Fibroblast of lung (primary cell): Measurements from ENCODE around the gene CLK4. TPM values are rescaled to one million over a fixed set of nuclear protein-coding genes. Genes with fewer than 3 reads are reported as not detected.

Experiments
- DNase-seq, 2 donors: peaks; one replicate each; pipeline versions ENCODE4 v3.0.0 to v3.0.0-alpha.2; 2010; ENCODE audit warnings: low read depth in 2 of 2
- H2AFZ ChIP-seq: 2 replicates; pipeline ENCODE4 v1.5.1; 2012; ENCODE audit warnings: low read length, control low read depth, inconsistent platforms
- H3K27ac ChIP-seq: 2 replicates; pipeline ENCODE4 v1.5.1; 2011; ENCODE audit warnings: low read length, control low read depth; ENCODE audit not compliant: insufficient read depth
- H3K27me3 ChIP-seq: 2 replicates; pipeline ENCODE4 v1.5.1; 2011; ENCODE audit warnings: mild to moderate bottlenecking, low read length; ENCODE audit not compliant: control insufficient read depth, insufficient read depth
- H3K36me3 ChIP-seq: 2 replicates; pipeline ENCODE4 v1.5.1; 2011; ENCODE audit warnings: low read length; ENCODE audit not compliant: control insufficient read depth, insufficient read depth
- H3K4me1 ChIP-seq: 2 replicates; pipeline ENCODE4 v1.5.1; 2011; ENCODE audit warnings: low read length; ENCODE audit not compliant: control insufficient read depth, insufficient read depth; ENCODE audit errors: extremely low read depth
- H3K4me2 ChIP-seq: 2 replicates; pipeline ENCODE4 v1.5.1; 2011; ENCODE audit warnings: low read length, control low read depth; ENCODE audit not compliant: insufficient read depth; ENCODE audit errors: extremely low read depth
- H3K4me3 ChIP-seq, 4 experiments: fragments of 200-600 bp in 1 of 4; sonication (generic) in 1 of 4; replicated peaks in 1 of 4; 2 replicates each; pipeline ENCODE4 v1.5.1; 2011 to 2016; ENCODE audit warnings: low read length in 4 of 4, low read depth in 3 of 4, mild to moderate bottlenecking in 3 of 4, control low read depth in 2 of 4, inconsistent platforms in 1 of 4, mixed read lengths in 1 of 4; ENCODE audit not compliant: insufficient read depth in 1 of 4; ENCODE audit errors: control extremely low read depth in 1 of 4
- H3K79me2 ChIP-seq: 2 replicates; pipeline ENCODE4 v1.5.1; 2012; ENCODE audit warnings: mild to moderate bottlenecking, low read length, inconsistent platforms; ENCODE audit not compliant: control insufficient read depth, insufficient read depth
- H3K9ac ChIP-seq: 2 replicates; pipeline ENCODE4 v1.5.1; 2011; ENCODE audit warnings: mild to moderate bottlenecking, low read length, control low read depth; ENCODE audit not compliant: insufficient read depth
- H3K9me3 ChIP-seq: 2 replicates; pipeline ENCODE4 v1.5.1; 2012; ENCODE audit warnings: low read depth, low read length; ENCODE audit not compliant: control insufficient read depth, insufficient read depth
- H4K20me1 ChIP-seq: 2 replicates; pipeline ENCODE4 v1.5.1; 2011; ENCODE audit warnings: low read length; ENCODE audit not compliant: control insufficient read depth, insufficient read depth; ENCODE audit errors: extremely low read depth
- CTCF ChIP-seq, 2 donors: IDR thresholded peaks in 1 of 2; conservative IDR thresholded peaks in 1 of 2; 1 replicate in 1 of 2; 2 replicates in 1 of 2; pipeline ENCODE4 v1.5.1; 2011 to 2012; ENCODE audit warnings: low read length in 2 of 2, control low read depth in 1 of 2, inconsistent platforms in 1 of 2, low read depth in 1 of 2, mild to moderate bottlenecking in 1 of 2
- EZH2 ChIP-seq: IDR thresholded peaks from 2 replicates; pipeline ENCODE4 v1.5.1; 2012; ENCODE audit warnings: low read length, control low read depth, mild to moderate bottlenecking; ENCODE audit errors: missing control alignments
- polyA plus RNA-seq, 2 donors: library from polyadenylated mRNA; depleted of rRNA in 1 of 2; stranded (reverse) in 1 of 2; unstranded in 1 of 2; fragments of >200 nt; gene quantifications; 2 replicates each; pipeline ENCODE4 v1.2.1, GENCODE V29; 2011 to 2012; ENCODE audit warnings: missing spikeins in 1 of 2
- total RNA-seq: library from RNA; depleted of rRNA; stranded (reverse); fragments of >200 nt; gene quantifications from 2 replicates; pipeline ENCODE4 v1.2.1, GENCODE V29; 2014

The CLK4 gene
- total and polyA plus RNA-seq, 2 donors (not counting 1 experiment from before 2014, with no cell fraction given) = 20.7 to 27.9 TPM

- Histone ChIP-seq H3K27ac (no peak overlapping the region), H3K36me3 (no peaks in the 10 kb centered on the region), H3K4me2 (no peak overlapping the region), H3K4me1 (no peaks in the 10 kb centered on the region), H3K27me3 (no peaks in the 10 kb centered on the region), H2AFZ (no peak overlapping the region), H3K79me2 (no peaks in the 10 kb centered on the region), H3K9me3 (no peaks in the 10 kb centered on the region), H3K4me3 (no peak overlapping the region), H3K9ac (no peak overlapping the region), H4K20me1 (no peaks in the 10 kb centered on the region)
- no peak for DNase-seq
- TF ChIP-seq CTCF (conservative IDR thresholded peaks at IDR 0.05 in 1 of 2, IDR thresholded peaks at IDR 0.05 in 1 of 2; ENCODE audit: low read depth in 1 of 2, low read length in 2 of 2) = no peak
- no peak for TF ChIP-seq EZH2
Observed at GRCh38 chr5:178577376-178577839, 49.4 kb downstream of the CLK4 start.

DNA sequence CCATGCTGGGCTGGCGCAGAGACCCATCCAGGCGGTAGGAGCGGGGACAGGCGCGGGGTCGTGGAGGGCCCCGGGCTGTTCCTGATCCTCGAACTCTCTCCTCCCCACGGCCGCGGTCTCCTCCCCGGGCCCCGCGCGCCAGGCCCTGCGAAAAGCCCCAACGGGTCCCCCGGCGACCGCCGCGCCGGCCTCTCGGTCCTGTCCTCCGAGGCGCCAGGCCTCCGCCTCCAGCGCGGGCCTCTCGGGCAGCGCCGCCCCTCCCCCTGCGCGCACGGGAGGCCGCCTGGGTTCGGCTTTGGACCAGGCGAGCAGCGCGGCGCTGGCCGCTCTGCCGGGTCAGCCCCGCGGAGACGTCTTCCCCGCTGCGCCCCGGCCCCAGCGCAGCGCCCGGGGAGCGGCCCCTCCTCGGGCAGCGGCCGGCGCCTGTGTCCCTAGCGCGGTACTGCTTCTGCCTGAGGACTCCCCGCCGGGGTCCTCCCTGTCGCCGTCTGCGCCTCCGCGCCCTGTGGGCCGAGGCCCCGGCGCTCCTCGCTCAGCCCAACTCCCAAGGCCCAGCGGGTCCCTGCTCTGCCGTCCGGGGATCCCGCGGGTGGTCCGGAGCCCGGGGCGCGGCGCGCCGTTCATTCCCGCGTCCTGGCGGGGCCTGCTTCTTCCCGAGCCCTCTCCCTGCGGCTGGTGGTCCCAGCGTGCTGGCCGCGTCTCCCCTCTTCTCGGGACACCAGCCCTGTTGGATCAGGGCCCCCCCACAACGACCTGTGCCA lies 50.1 kb downstream of the CLK4 start:
- no peak overlapping the region for H2AFZ ChIP-seq
- no peaks in the 10 kb centered on the region for H4K20me1 ChIP-seq
- no peak overlapping the region for H3K4me2 ChIP-seq
- no peaks in the 10 kb centered on the region for H3K79me2 ChIP-seq
- H3K27ac ChIP-seq = no peak overlapping the region
- H3K4me1 ChIP-seq = no peaks in the 10 kb centered on the region
- H3K36me3 ChIP-seq = no peaks in the 10 kb centered on the region
- no peak for DNase-seq
- H3K4me3 ChIP-seq = no peak overlapping the region
- no peaks in the 10 kb centered on the region for H3K27me3 ChIP-seq
- no peak for TF ChIP-seq CTCF (conservative IDR thresholded peaks at IDR 0.05 in 1 of 2, IDR thresholded peaks at IDR 0.05 in 1 of 2; ENCODE audit: low read depth in 1 of 2, low read length in 2 of 2)
- H3K9ac ChIP-seq = no peak overlapping the region
- no peaks in the 10 kb centered on the region for H3K9me3 ChIP-seq

DNA sequence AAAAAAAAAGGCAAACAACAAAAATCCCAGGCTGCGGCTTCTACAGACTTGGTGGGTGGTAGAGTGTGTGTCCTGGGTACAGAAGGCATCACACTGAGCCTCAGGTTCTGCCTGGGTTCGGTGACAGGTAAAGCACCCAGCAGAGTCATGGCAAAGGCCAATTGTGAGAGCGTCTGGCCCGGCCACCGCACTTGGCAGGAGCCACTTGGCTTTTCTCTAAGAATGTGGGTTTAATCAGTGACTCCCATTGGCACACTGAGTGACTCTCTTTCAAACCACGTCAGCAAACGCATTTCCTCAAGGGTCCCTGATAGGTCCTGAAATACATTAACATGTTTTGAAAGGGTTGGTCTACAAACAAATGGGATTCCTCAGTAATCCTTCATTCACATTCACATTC lies 53.6 kb downstream of the CLK4 start:
- DNase-seq = no peak
- Histone ChIP-seq H3K9me3 (no peaks in the 10 kb centered on the region), H3K4me2 (no peak overlapping the region), H3K79me2 (no peaks in the 10 kb centered on the region), H3K9ac (no peak overlapping the region), H3K27ac (no peak overlapping the region), H3K4me1 (no peaks in the 10 kb centered on the region), H4K20me1 (no peaks in the 10 kb centered on the region), H3K36me3 (no peaks in the 10 kb centered on the region), H3K27me3 (no peaks in the 10 kb centered on the region), H2AFZ (no peak overlapping the region), H3K4me3 (no peak overlapping the region)
- no peak for TF ChIP-seq EZH2
